GM12878 (cell line): ENCODE data around the gene ABHD17A. TPM values are rescaled to one million over a fixed set of nuclear protein-coding genes. Genes with fewer than 3 reads are reported as not detected.

Experiments used
- ATAC-seq: fragments of 200-7000 bp; cut with Tn5 transposase; 3 replicates; pipeline ENCODE4 v1.9.1; 2020; ENCODE audit warnings: mild to moderate bottlenecking, moderate library complexity
- BruUV-seq: library from RNA; stranded (reverse); fragments of 400-500 nt; replicated peaks from 2 replicates; lab custom pipeline; 2021; lab: Mats Ljungman, UMichigan
- CTCF ChIA-PET: fragments of 300-600 bp; sonication (Branson Sonifier 250); formaldehyde crosslinking; extraction: SDS; loops from one replicate; lab custom pipeline; 2021; ENCODE audit warnings: inconsistent platforms; lab: Yijun Ruan, JAX
- POLR2A ChIA-PET: fragments of 350-600 bp; formaldehyde crosslinking; extraction: SDS; loops from one replicate; lab custom pipeline; 2021; ENCODE audit warnings: inconsistent platforms; lab: Charles Lee
- RAD21 ChIA-PET: fragments of 300-600 bp; sonication (Branson Sonifier 250); formaldehyde crosslinking; loops from one replicate; lab custom pipeline; 2023; ENCODE audit warnings: antibody characterized with exemption; ENCODE audit not compliant: unreplicated experiment; lab: Charles Lee
- SMC1A ChIA-PET: fragments of 300-600 bp; sonication (Branson Sonifier 250); formaldehyde crosslinking; loops from one replicate; lab custom pipeline; 2023; ENCODE audit not compliant: unreplicated experiment, uncharacterized antibody; lab: Charles Lee
- DNase-seq: peaks from one replicate; pipeline ENCODE4 v3.0.0-alpha.2; 2011; ENCODE audit warnings: low read depth, low spot score
- FAIRE-seq: peaks from 3 replicates; lab custom pipeline; 2011; peaks lifted over from hg19 to GRCh38; lab: Jason Lieb, UNC
- H2AFZ ChIP-seq: 2 replicates; pipeline ENCODE4 v1.6.0; 2011; ENCODE audit warnings: low read depth, low read length, control low read depth; ENCODE audit not compliant: control insufficient read depth
- H3K27ac ChIP-seq: 2 replicates; pipeline ENCODE4 v1.5.1; 2011; ENCODE audit warnings: control low read depth; ENCODE audit not compliant: control insufficient read depth, insufficient read depth
- H3K27me3 ChIP-seq, 2 experiments: replicated peaks in 1 of 2; 2 replicates each; pipeline versions ENCODE4 v1.6.0 to v1.6.1; 2011; ENCODE audit warnings: low read length in 1 of 2; ENCODE audit not compliant: control insufficient read depth in 2 of 2, insufficient read depth in 2 of 2
- H3K36me3 ChIP-seq, 2 experiments: 2 replicates each; pipeline ENCODE4 v1.5.1; 2011; ENCODE audit warnings: low read length in 1 of 2; ENCODE audit not compliant: control insufficient read depth in 2 of 2, insufficient read depth in 2 of 2
- H3K4me1 ChIP-seq: 2 replicates; pipeline ENCODE4 v1.6.1; 2011; ENCODE audit warnings: mild to moderate bottlenecking, low read length, moderate library complexity, mixed read lengths; ENCODE audit not compliant: control insufficient read depth, insufficient read depth
- H3K4me2 ChIP-seq: 2 replicates; pipeline ENCODE4 v1.6.0; 2011; ENCODE audit warnings: control low read depth; ENCODE audit not compliant: control insufficient read depth, insufficient read depth
- H3K4me3 ChIP-seq: fragments of 200-600 bp; sonication (generic); 2 replicates; pipeline ENCODE4 v1.5.1; 2016
- H3K79me2 ChIP-seq: 2 replicates; pipeline ENCODE4 v1.6.0; 2011; ENCODE audit warnings: low read length; ENCODE audit not compliant: control insufficient read depth, insufficient read depth
- H3K9ac ChIP-seq: 2 replicates; pipeline ENCODE4 v1.8.0; 2011; ENCODE audit warnings: low read length, control low read depth, mixed read lengths; ENCODE audit not compliant: control insufficient read depth, insufficient read depth
- H3K9me3 ChIP-seq: replicated peaks from 3 replicates; pipeline ENCODE4 v1.5.1; 2011; ENCODE audit warnings: mild to moderate bottlenecking, low read length; ENCODE audit not compliant: control insufficient read depth, insufficient read depth
- H4K20me1 ChIP-seq: 2 replicates; pipeline ENCODE4 v1.6.0; 2011; ENCODE audit not compliant: control insufficient read depth, insufficient read depth
- BCL3 ChIP-seq: IDR thresholded peaks from 2 replicates; pipeline ENCODE4 v1.6.1; 2011; ENCODE audit warnings: borderline replicate concordance, low read depth, mild to moderate bottlenecking, moderate library complexity, low read length; ENCODE audit not compliant: insufficient read depth, poor library complexity, severe bottlenecking
- POLR2A ChIP-seq: IDR thresholded peaks from 2 replicates; pipeline ENCODE4 v1.6.1; 2011; ENCODE audit warnings: low read depth, mild to moderate bottlenecking, low read length
- SREBF2 ChIP-seq: IDR thresholded peaks from 2 replicates; pipeline ENCODE4 v1.6.1; 2012; ENCODE audit warnings: mild to moderate bottlenecking, low read length
- ZBED1 ChIP-seq: IDR thresholded peaks from 2 replicates; pipeline ENCODE4 v1.6.1; 2016; ENCODE audit warnings: borderline replicate concordance
- WGBS: methylation state at CpG from one replicate; pipeline ENCODE4 v1.1.6; 2016; ENCODE audit warnings: low lambda C conversion rate; ENCODE audit not compliant: insufficient replicate concordance, insufficient coverage; ENCODE audit errors: missing lambda C conversion rate; 5-methylcytosine and 5-hydroxymethylcytosine counted together
- in situ Hi-C: fragments of 300-500 bp; cut with MboI; formaldehyde crosslinking; loops from 9 replicates; pipeline ENCODE4 v1.14.3; 2018; ENCODE audit warnings: mixed read lengths
- intact Hi-C: fragments of 100-400 bp; cut with micrococcal nuclease; formaldehyde crosslinking; loops from one replicate; pipeline ENCODE4 v1.14.2; 2022; ENCODE audit not compliant: unreplicated experiment
- polyA plus RNA-seq, 11 experiments: library from polyadenylated mRNA; depleted of rRNA in 4 of 11; unstranded in 6 of 11; stranded (reverse) in 5 of 11; fragments of >200 nt; fragmentation: Nextera tagmentation in 4 of 11; fragmentation: Illumina TruSeq in 1 of 11; extraction: Ambion mirVana in 4 of 11; extraction: Trizol in 1 of 11; gene quantifications; 1 replicate in 1 of 11; 2 replicates in 10 of 11; pipeline versions ENCODE4 v1.2.1 to v1.2.3, GENCODE V29; 2011 to 2016; ENCODE audit warnings: inconsistent platforms in 2 of 11, missing spikeins in 2 of 11, low read depth in 1 of 11
- total RNA-seq, 4 experiments: library from RNA; depleted of rRNA in 3 of 4; stranded (reverse); fragments of >200 nt in 3 of 4; fragmentation: Illumina TruSeq in 1 of 4; extraction: Trizol in 1 of 4; gene quantifications; 2 replicates each; pipeline versions ENCODE4 v1.2.1 to v1.2.3, GENCODE V29; 2013 to 2021

The ABHD17A gene
- total and polyA plus RNA-seq, 10 of the 15 experiments (the other 5 are each of a cell fraction or from before 2014, with no cell fraction given) = 0.13 to 126 (median 28.8) TPM; not detected in 1

GRCh38 chr19:1907563-1908363 lies 22.5 kb upstream of the ABHD17A start:
- Histone ChIP-seq H3K27ac (no peak overlapping the region), H3K27me3 (no peaks in the 10 kb centered on the region), H3K36me3 (no peaks in the 10 kb centered on the region; a peak in 1 of 4 replicates), H3K79me2 (peaks cover 36% of the 10 kb centered on the region), H3K9me3 (no peaks in the 10 kb centered on the region), H4K20me1 (no peaks in the 10 kb centered on the region), H3K4me1 (peaks cover 36% of the 10 kb centered on the region), H2AFZ (no peak overlapping the region), H3K4me2 (peak overlapping the region; percentile 60), H3K4me3 (no peak overlapping the region), H3K9ac (no peak overlapping the region)
- ChIA-PET POLR2A (interaction anchor here (1.0 kb wide), 1 partner anchor 20 kb away, joined by 3 read pairs; no protein-coding TSS in a partner anchor), SMC1A (no interaction called here), RAD21 (no interaction called here), CTCF (interaction anchor here (0.6 kb wide), 1 partner anchor 562 kb away, joined by 3 read pairs; no protein-coding TSS in a partner anchor)
- WGBS = 94% methylated on average over 33 of the region's 43 CpGs
- ATAC-seq = no peak
- no TSS peak for BruUV-seq
- intact Hi-C loops (loop anchor here (5.0 to 10.0 kb wide), 2 partner anchors 110 to 187 kb away; partner anchors contain the start of genes BTBD2, IZUMO4 and MOB3A), in situ Hi-C loops (no loop called here)
- FAIRE-seq = no peak
- no peak for TF ChIP-seq ZBED1
- TF ChIP-seq BCL3 = no peak
- peak; percentile 29; the same call in 1 of the 2 replicates for TF ChIP-seq POLR2A
- TF ChIP-seq SREBF2 = no peak
- DNase-seq = no peak
